Measurements from ENCODE around the gene TPGS1. TPM values are rescaled to one million over a fixed set of nuclear protein-coding genes. Genes with fewer than 3 reads are reported as not detected.

The TPGS1 gene
- total and polyA plus RNA-seq, 5 donors from 2014 or later = 18.2 to 44.4 (median 34.5) TPM

DNA sequence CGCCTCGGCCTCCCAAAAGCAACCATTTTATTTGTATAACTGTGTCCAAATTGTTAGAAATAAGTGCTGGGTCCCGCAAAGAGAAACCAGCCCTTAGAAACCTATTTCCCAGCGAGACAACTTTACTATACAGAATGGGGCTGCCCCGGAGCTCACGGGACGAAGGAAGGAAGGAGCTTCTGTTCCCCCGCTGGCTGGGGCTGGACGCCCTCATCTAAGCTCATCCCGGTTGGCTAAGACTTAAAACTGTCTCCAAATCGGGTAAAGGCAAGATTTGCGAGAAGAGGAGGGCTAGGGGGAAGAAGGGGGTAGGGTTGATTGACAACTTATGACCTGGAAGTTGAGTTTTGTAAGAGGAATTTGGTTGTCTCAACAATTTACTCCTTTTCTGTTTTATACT is 52.8 kb downstream of the TPGS1 start:
- H3K9me3 Mint-ChIP-seq = no peaks in the 10 kb centered on the region
- peak overlapping the region in 1 of 4 donors; percentile 15 for H3K4me3 Mint-ChIP-seq
- Histone ChIP-seq H3K36me3 (ENCODE audit: control insufficient read depth, insufficient read depth, low read length) (no peaks in the 10 kb centered on the region), H3K4me3 (ENCODE audit: low read depth, low read length) (no peak overlapping the region), H3K9me3 (ENCODE audit: control insufficient read depth in 2 of 2, low read length in 2 of 2) (no peaks in the 10 kb centered on the region), H3K4me1 (ENCODE audit: control insufficient read depth, insufficient read depth, low read length, poor library complexity, severe bottlenecking) (no peaks in the 10 kb centered on the region), H3K27ac (ENCODE audit: insufficient read depth, low read length, poor library complexity, severe bottlenecking) (no peak overlapping the region), H3K27me3 (ENCODE audit: control insufficient read depth, insufficient read depth, low read length) (no peaks in the 10 kb centered on the region)
- H3K4me1 Mint-ChIP-seq = no peaks in the 10 kb centered on the region
- H3K36me3 Mint-ChIP-seq = no peaks in the 10 kb centered on the region
- no peak for DNase-seq
- ATAC-seq (ENCODE audit: low read depth in 2 of 2) = no peak
- H3K27ac Mint-ChIP-seq = no peak overlapping the region
- no peaks in the 10 kb centered on the region for H3K27me3 Mint-ChIP-seq

DNA sequence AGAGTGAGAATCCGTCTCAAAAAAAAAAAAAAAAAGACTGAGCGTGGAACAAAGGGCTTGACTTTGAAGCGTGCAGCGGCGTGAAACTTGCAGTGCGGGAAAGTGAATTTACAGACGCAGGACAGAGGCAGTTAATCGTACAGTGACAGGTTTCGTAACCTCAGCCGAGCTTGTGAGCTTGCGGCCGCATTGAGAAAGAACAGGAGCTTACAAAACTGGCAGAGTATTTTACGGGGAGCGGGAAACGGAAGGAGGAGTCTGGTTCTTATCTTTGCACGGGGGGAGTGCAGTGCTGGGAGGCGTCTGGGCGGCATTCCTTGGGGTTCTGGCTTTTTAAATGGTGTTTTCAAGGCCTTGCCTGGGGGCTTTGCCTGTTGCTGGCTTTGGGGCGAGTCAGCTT is 59.1 kb downstream of the TPGS1 start:
- Histone ChIP-seq H3K4me3 (ENCODE audit: low read depth, low read length) (no peak overlapping the region), H3K4me1 (ENCODE audit: control insufficient read depth, insufficient read depth, low read length, poor library complexity, severe bottlenecking) (peaks cover 3% of the 10 kb centered on the region), H3K27me3 (ENCODE audit: control insufficient read depth, insufficient read depth, low read length) (no peaks in the 10 kb centered on the region), H3K27ac (ENCODE audit: insufficient read depth, low read length, poor library complexity, severe bottlenecking) (no peak overlapping the region), H3K36me3 (ENCODE audit: control insufficient read depth, insufficient read depth, low read length) (no peaks in the 10 kb centered on the region), H3K9me3 (ENCODE audit: control insufficient read depth in 2 of 2, low read length in 2 of 2) (no peaks in the 10 kb centered on the region)
- Mint-ChIP-seq H3K36me3 (no peaks in the 10 kb centered on the region), H3K9me3 (peaks cover 0 to 4% (median 0%) of the 10 kb centered on the region in 7 donors), H3K4me1 (peaks cover 0 to 12% (median 8%) of the 10 kb centered on the region in 4 donors), H3K27ac (no peak overlapping the region), H3K27me3 (peaks cover 9% of the 10 kb centered on the region), H3K4me3 (peak overlapping the region in 2 of 4 donors; percentile 38 to 46)
- ATAC-seq (ENCODE audit: low read depth in 2 of 2) (no peak), DNase-seq (no peak)

DNA sequence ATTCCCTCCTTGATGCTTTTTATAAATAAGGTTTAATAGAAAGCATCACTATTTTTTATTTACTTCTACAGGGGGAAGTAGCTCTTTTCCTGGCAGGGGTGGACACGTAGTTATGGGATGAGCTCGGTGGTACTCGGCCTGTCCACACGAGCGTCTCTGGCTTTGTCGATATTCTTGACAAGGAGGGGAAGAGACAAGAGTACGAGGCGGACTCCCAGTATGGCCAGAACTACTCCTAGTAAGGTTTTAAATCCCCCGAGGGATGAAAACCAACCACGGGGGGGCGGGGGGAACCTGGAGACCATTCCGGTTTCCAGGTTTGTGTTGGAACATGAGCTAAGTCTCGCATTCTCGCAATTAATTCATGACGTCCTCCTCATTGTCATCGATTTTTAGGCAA is 59.5 kb downstream of the TPGS1 start:
- no peaks in the 10 kb centered on the region for H3K36me3 Mint-ChIP-seq
- H3K27ac ChIP-seq (ENCODE audit: insufficient read depth, low read length, poor library complexity, severe bottlenecking) = no peak overlapping the region
- H3K27ac Mint-ChIP-seq = no peak overlapping the region
- H3K27me3 ChIP-seq (ENCODE audit: control insufficient read depth, insufficient read depth, low read length) = no peaks in the 10 kb centered on the region
- peaks cover 0 to 4% (median 0%) of the 10 kb centered on the region in 7 donors for H3K9me3 Mint-ChIP-seq
- peak overlapping the region in 1 of 4 donors; percentile 46 for H3K4me3 Mint-ChIP-seq
- H3K27me3 Mint-ChIP-seq = peaks cover 9% of the 10 kb centered on the region
- no peak for DNase-seq
- peaks cover 0 to 12% (median 9%) of the 10 kb centered on the region in 4 donors for H3K4me1 Mint-ChIP-seq
- no peaks in the 10 kb centered on the region for H3K9me3 ChIP-seq (ENCODE audit: control insufficient read depth in 2 of 2, low read length in 2 of 2)
- no peak for ATAC-seq (ENCODE audit: low read depth in 2 of 2)
- no peak overlapping the region for H3K4me3 ChIP-seq (ENCODE audit: low read depth, low read length)
- peaks cover 7% of the 10 kb centered on the region for H3K4me1 ChIP-seq (ENCODE audit: control insufficient read depth, insufficient read depth, low read length, poor library complexity, severe bottlenecking)
- no peaks in the 10 kb centered on the region for H3K36me3 ChIP-seq (ENCODE audit: control insufficient read depth, insufficient read depth, low read length)

DNA sequence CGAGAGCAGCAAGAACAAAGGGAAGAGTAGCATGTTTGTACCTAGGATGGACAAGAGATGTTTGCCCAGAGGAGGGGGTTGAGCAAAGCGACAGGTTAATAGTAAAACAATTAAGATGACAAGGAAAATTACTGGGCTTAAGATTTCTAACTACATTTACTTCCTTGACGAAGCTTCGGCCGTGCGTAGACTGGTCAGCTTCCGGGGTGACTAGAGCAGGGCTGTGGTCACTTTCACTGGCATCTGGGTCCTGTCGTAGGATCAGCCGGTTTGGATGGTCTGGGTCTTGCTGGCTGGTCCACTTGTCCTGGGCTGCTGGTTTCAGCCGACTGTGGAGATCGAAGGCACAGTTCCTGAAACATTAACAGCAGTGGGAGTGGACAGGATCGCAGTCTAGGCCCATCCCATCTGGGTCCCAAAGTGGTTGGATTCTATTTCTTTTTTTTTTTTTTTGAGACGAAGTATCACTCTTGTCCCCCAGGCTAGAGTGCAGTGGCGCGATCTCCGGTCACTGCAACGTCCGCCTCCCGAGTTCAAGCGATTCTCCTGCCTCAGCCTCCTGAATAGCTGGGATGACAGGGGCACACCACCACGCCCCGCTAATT is 60.1 kb downstream of the TPGS1 start:
- H3K4me1 Mint-ChIP-seq = peaks cover 0 to 14% (median 9%) of the 10 kb centered on the region in 4 donors
- DNase-seq (no peak), ATAC-seq (ENCODE audit: low read depth in 2 of 2) (no peak)
- no peak overlapping the region for H3K4me3 ChIP-seq (ENCODE audit: low read depth, low read length)
- peaks cover 9% of the 10 kb centered on the region for H3K27me3 Mint-ChIP-seq
- peaks cover 0 to 4% (median 0%) of the 10 kb centered on the region in 7 donors for H3K9me3 Mint-ChIP-seq
- H3K4me1 ChIP-seq (ENCODE audit: control insufficient read depth, insufficient read depth, low read length, poor library complexity, severe bottlenecking) = peaks cover 9% of the 10 kb centered on the region
- H3K9me3 ChIP-seq (ENCODE audit: control insufficient read depth in 2 of 2, low read length in 2 of 2) = no peaks in the 10 kb centered on the region
- peak overlapping the region in 1 of 4 donors; percentile 46 for H3K4me3 Mint-ChIP-seq
- H3K27ac Mint-ChIP-seq = no peak overlapping the region
- H3K36me3 ChIP-seq (ENCODE audit: control insufficient read depth, insufficient read depth, low read length) = no peaks in the 10 kb centered on the region
- no peaks in the 10 kb centered on the region for H3K36me3 Mint-ChIP-seq
- H3K27ac ChIP-seq (ENCODE audit: insufficient read depth, low read length, poor library complexity, severe bottlenecking) = no peak overlapping the region
- no peaks in the 10 kb centered on the region for H3K27me3 ChIP-seq (ENCODE audit: control insufficient read depth, insufficient read depth, low read length)

Other genes starting within 250 kb of the TPGS1 start
- gene PLPP2, start 216.1 kb upstream of the TPGS1 start, total RNA-seq = 0.12 TPM
- gene PLPP2, start 216.1 kb upstream of the TPGS1 start, polyA plus RNA-seq = under 1 TPM in 1 of 4 donors, not detected in 3; 0.22 TPM
- gene MIER2, start 162.7 kb upstream of the TPGS1 start, total RNA-seq = 15.8 TPM
- gene MIER2, start 162.7 kb upstream of the TPGS1 start, polyA plus RNA-seq = 1 to 10 TPM; 2.0 to 4.3 (median 2.9) TPM
- gene C2CD4C, start 98.3 kb upstream of the TPGS1 start, total RNA-seq = not detected
- gene C2CD4C, start 98.3 kb upstream of the TPGS1 start, polyA plus RNA-seq = not detected
- not detected for gene SHC2, start 46.5 kb upstream of the TPGS1 start, total RNA-seq
- gene SHC2, start 46.5 kb upstream of the TPGS1 start, polyA plus RNA-seq = not detected
- 0.52 TPM for gene MADCAM1, start 11.0 kb upstream of the TPGS1 start, total RNA-seq
- gene MADCAM1, start 11.0 kb upstream of the TPGS1 start, polyA plus RNA-seq = under 1 TPM in 3 of 4 donors, not detected in 1; 0.16 to 0.33 (median 0.31) TPM
- gene CDC34, start 24.3 kb downstream of the TPGS1 start, total RNA-seq = 39.2 TPM
- gene CDC34, start 24.3 kb downstream of the TPGS1 start, polyA plus RNA-seq = 10 to 100 TPM; 32.2 to 37.8 (median 34.8) TPM
- 38.3 TPM for gene GZMM, start 36.6 kb downstream of the TPGS1 start, total RNA-seq
- 100 to 1,000 TPM in 1 of 4 donors, 10 to 100 TPM in 3; 61.5 to 124 (median 90.0) TPM for gene GZMM, start 36.6 kb downstream of the TPGS1 start, polyA plus RNA-seq
- 132 TPM for gene BSG, start 65.1 kb downstream of the TPGS1 start, total RNA-seq
- 100 to 1,000 TPM; 282 to 338 (median 300) TPM for gene BSG, start 65.1 kb downstream of the TPGS1 start, polyA plus RNA-seq
- gene HCN2, start 82.4 kb downstream of the TPGS1 start, total RNA-seq = 1.2 TPM
- gene HCN2, start 82.4 kb downstream of the TPGS1 start, polyA plus RNA-seq = not detected
- gene POLRMT, start 126.0 kb downstream of the TPGS1 start, total RNA-seq = 62.9 TPM
- gene POLRMT, start 126.0 kb downstream of the TPGS1 start, polyA plus RNA-seq = 10 to 100 TPM; 25.4 to 38.1 (median 34.1) TPM
- 0.81 TPM for gene FGF22, start 132.4 kb downstream of the TPGS1 start, total RNA-seq
- gene FGF22, start 132.4 kb downstream of the TPGS1 start, polyA plus RNA-seq = under 1 TPM in 1 of 4 donors, not detected in 3; 0.17 TPM
- gene RNF126, start 155.7 kb downstream of the TPGS1 start, total RNA-seq = 124 TPM
- gene RNF126, start 155.7 kb downstream of the TPGS1 start, polyA plus RNA-seq = 10 to 100 TPM; 57.2 to 80.8 (median 76.9) TPM
- gene FSTL3, start 168.9 kb downstream of the TPGS1 start, total RNA-seq = 0.64 TPM
- 1 to 10 TPM in 1 of 4 donors, under 1 TPM in 3; 0.55 to 2.1 (median 0.71) TPM for gene FSTL3, start 168.9 kb downstream of the TPGS1 start, polyA plus RNA-seq
- 3.3 TPM for gene PRSS57, start 188.0 kb downstream of the TPGS1 start, total RNA-seq
- gene PRSS57, start 188.0 kb downstream of the TPGS1 start, polyA plus RNA-seq = not detected
- gene PALM, start 201.4 kb downstream of the TPGS1 start, total RNA-seq = not detected
- not detected for gene PALM, start 201.4 kb downstream of the TPGS1 start, polyA plus RNA-seq
- gene MISP, start 243.6 kb downstream of the TPGS1 start, total RNA-seq = not detected
- gene MISP, start 243.6 kb downstream of the TPGS1 start, polyA plus RNA-seq = not detected

Measured in CD4-positive, CD25-positive, alpha-beta regulatory T cell (primary cell).